Left colon (tissue), 2 donors: ENCODE measurements around the gene RGPD3. TPM values are rescaled to one million over a fixed set of nuclear protein-coding genes. Genes with fewer than 3 reads are reported as not detected.
"Not testable (repeated sequence)": the region's sequence is repeated elsewhere in the genome, so short reads cannot be mapped to it uniquely, and the experiment has no call there.

ENCODE experiments used
- ATAC-seq: fragments of 200-7000 bp; cut with Tn5 transposase; one replicate; pipeline ENCODE4 v1.9.1; 2020; ENCODE audit warnings: mild to moderate bottlenecking, moderate library complexity
- DNase-seq, 2 donors: peaks; one replicate each; pipeline ENCODE4 v3.0.0-alpha.2; 2020
- intact Hi-C, 2 donors: fragments of 100-400 bp; cut with DNase I in 1 of 2; cut with micrococcal nuclease in 1 of 2; formaldehyde crosslinking; loops; one replicate each; pipeline versions ENCODE4 v1.11.2 to v1.14.0; 2022; cut with DNase I, micrococcal nuclease
- total RNA-seq, 2 donors: library from RNA; stranded (reverse); fragmentation: NEBNext Ultra II Directional; extraction: Animal tissue kit (Norgen Biotek cat#: 25700); gene quantifications; one replicate each; pipeline ENCODE4 v1.2.1, GENCODE V29; 2021
- donor health status: DM: no; HTN: no; CAD: no.
- donor health status: DM: yes; HTN: yes; CAD: no.

RGPD3 gene
- total RNA-seq, 2 donors from 2014 or later, result 0.06 to 0.24 TPM

GRCh38 chr2:106487386-106488191, 19.4 kb upstream of the RGPD3 start:
- DNase-seq (peak in 1 of 2 donors; percentile 18), ATAC-seq (peak; percentile 75)
- intact Hi-C loops, result not testable (repeated sequence)

GRCh38 chr2:106486551-106487385, 18.6 kb upstream of the RGPD3 start, which contains the start of gene CD8B2:
CD8B2 (plus strand) TSS chr2:106487364; CDS start chr2:106487427, 63 bp downstream.
- ATAC-seq, intact Hi-C loops, DNase-seq: not testable (repeated sequence)

GRCh38 chr2:106479563-106479962, 11.3 kb upstream of the RGPD3 start:
- intact Hi-C loops, DNase-seq, ATAC-seq: not testable (repeated sequence)

GRCh38 chr2:106477647-106478046, 9.4 kb upstream of the RGPD3 start:
- intact Hi-C loops, ATAC-seq, DNase-seq: not testable (repeated sequence)

- intact Hi-C loops, result not testable (repeated sequence)
- DNase-seq (peak in 1 of 2 donors; percentile 68), ATAC-seq (peak; percentile 68)
Measured at GRCh38 chr2:106470658-106471057, 2.4 kb upstream of the RGPD3 start.

- intact Hi-C loops, ATAC-seq, DNase-seq: not testable (repeated sequence)
Measured at GRCh38 chr2:106467516-106467915, 697 bp downstream of the RGPD3 start.

GRCh38 chr2:106461882-106462281, 6.3 kb downstream of the RGPD3 start:
- peak; percentile 15 to 22 for DNase-seq
- intact Hi-C loops, ATAC-seq: not testable (repeated sequence)

GRCh38 chr2:106390680-106391079, 77.5 kb downstream of the RGPD3 start:
- DNase-seq, intact Hi-C loops, ATAC-seq: not testable (repeated sequence)

GRCh38 chr2:106388814-106389410, 79.3 kb downstream of the RGPD3 start:
- ATAC-seq, DNase-seq, intact Hi-C loops: not testable (repeated sequence)

GRCh38 chr2:106384548-106384947, 83.7 kb downstream of the RGPD3 start:
- ATAC-seq (peak; percentile 96), DNase-seq (peak; percentile 8 to 24)
- intact Hi-C loops, result not testable (repeated sequence)

GRCh38 chr2:106381867-106382266, 86.3 kb downstream of the RGPD3 start:
- ATAC-seq, intact Hi-C loops, DNase-seq: not testable (repeated sequence)

GRCh38 chr2:106379567-106379966, 88.6 kb downstream of the RGPD3 start:
- ATAC-seq, intact Hi-C loops, DNase-seq: not testable (repeated sequence)

GRCh38 chr2:106369182-106369581, 99.0 kb downstream of the RGPD3 start:
- intact Hi-C loops, DNase-seq: not testable (repeated sequence)
- ATAC-seq, result peak; percentile 93

- no peak for DNase-seq
- intact Hi-C loops, result no loop called here
- ATAC-seq, result no peak
Measured at GRCh38 chr2:106366204-106366885, 101.9 kb downstream of the RGPD3 start.

GRCh38 chr2:106363791-106364190, 104.4 kb downstream of the RGPD3 start:
- DNase-seq (no peak), ATAC-seq (no peak)
- intact Hi-C loops, result no loop called here

- DNase-seq (no peak), ATAC-seq (no peak)
- intact Hi-C loops, result no loop called here
Measured at GRCh38 chr2:106362789-106363188, 105.4 kb downstream of the RGPD3 start.

GRCh38 chr2:106359512-106359911, 108.7 kb downstream of the RGPD3 start:
- intact Hi-C loops, result no loop called here
- ATAC-seq (no peak), DNase-seq (no peak)

- no peak for DNase-seq
- intact Hi-C loops, result no loop called here
- no peak for ATAC-seq
Measured at GRCh38 chr2:106358521-106358920, 109.7 kb downstream of the RGPD3 start.
